ENCODE measurements around the gene HSP90AA1.

The HSP90AA1 gene

DNA sequence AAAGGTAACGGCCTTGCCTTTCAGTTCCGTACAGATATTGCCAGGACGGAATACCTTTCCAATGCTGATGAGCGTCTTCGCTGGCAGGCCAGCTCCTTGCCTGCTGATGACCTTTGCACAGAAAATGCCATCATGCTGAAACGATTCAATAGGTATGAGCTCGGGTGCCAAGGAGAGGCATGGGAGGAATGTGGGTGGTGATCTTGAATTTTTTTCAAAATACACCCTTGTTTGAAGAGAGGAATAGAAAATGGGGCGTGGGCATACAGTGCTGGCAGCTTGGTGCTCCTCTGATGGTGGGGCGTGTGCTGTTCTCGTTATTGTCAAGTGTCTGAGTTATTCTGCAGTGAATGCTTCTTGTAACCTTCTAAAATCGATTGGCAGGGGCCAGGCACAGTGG lies 52.5 kb downstream of the HSP90AA1 start:
- DNase-seq: no peak

DNA sequence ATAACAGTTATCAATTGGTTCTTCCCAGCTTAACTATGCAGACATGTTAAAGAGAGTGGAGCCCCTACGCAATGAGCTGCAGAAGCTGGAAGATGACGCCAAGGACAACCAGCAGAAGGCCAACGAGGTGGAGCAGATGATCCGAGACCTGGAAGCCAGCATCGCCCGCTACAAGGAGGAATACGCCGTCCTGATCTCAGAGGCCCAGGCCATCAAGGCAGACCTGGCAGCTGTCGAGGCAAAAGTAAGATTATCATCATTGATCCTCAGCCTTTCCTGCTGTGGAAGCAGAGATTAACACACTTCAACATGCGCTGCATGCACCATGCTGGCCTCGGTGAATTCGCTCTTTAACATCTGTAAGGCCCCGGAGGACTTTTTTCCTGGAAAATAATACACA lies 53.6 kb downstream of the HSP90AA1 start:
- no peak for DNase-seq
